ENCODE data around the gene LGALS13. TPM values are rescaled to one million over a fixed set of nuclear protein-coding genes. Genes with fewer than 3 reads are reported as not detected.
A peak's percentile ranks its signal among the peaks of the same experiment; 100 is the strongest.

The LGALS13 gene
- total and polyA plus RNA-seq, 2 donors (not counting 1 experiment from before 2014, with no cell fraction given): not detected

DNA sequence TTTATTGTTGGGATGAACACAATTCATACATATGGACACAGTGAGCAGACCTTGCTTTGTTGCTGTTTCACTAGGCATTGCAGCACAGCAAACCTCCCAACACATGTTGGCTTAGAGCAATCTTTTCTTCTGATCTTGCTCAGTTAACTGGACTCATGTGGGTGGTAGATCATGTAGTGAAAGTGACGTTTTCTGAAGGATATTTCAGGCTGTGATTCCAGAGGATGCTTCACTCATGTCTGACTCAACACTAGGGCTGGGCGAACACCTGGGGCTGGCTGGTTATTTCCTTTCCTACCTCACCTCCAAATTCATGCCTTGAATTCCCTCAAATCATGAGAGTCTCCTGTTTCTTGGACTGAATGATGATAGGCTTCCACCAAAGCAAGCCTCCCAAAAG is 14.3 kb upstream of the LGALS13 start:
- Histone ChIP-seq H3K36me3 (ENCODE audit: control insufficient read depth, insufficient read depth, low read length) (no peaks in the 10 kb centered on the region), H2AFZ (ENCODE audit: low read length) (no peak overlapping the region), H3K9me3 (ENCODE audit: control insufficient read depth, insufficient read depth, low read depth, low read length) (no peaks in the 10 kb centered on the region), H3K27ac (ENCODE audit: insufficient read depth, low read length) (no peak overlapping the region), H3K9ac (ENCODE audit: insufficient read depth, low read length) (no peak overlapping the region), H3K4me3 (replicated peaks in 1 of 4; ENCODE audit: control extremely low read depth in 1 of 4, insufficient read depth in 1 of 4, low read depth in 3 of 4, low read length in 4 of 4) (no peak overlapping the region), H3K27me3 (ENCODE audit: control insufficient read depth, insufficient read depth, low read length) (no peaks in the 10 kb centered on the region), H3K79me2 (ENCODE audit: control insufficient read depth, insufficient read depth, low read length) (no peaks in the 10 kb centered on the region), H4K20me1 (ENCODE audit: control insufficient read depth, extremely low read depth, insufficient read depth, low read length) (no peaks in the 10 kb centered on the region), H3K4me2 (ENCODE audit: extremely low read depth, insufficient read depth, low read length) (no peak overlapping the region), H3K4me1 (ENCODE audit: control insufficient read depth, extremely low read depth, insufficient read depth, low read length) (no peaks in the 10 kb centered on the region)
- TF ChIP-seq, protein P1, sequence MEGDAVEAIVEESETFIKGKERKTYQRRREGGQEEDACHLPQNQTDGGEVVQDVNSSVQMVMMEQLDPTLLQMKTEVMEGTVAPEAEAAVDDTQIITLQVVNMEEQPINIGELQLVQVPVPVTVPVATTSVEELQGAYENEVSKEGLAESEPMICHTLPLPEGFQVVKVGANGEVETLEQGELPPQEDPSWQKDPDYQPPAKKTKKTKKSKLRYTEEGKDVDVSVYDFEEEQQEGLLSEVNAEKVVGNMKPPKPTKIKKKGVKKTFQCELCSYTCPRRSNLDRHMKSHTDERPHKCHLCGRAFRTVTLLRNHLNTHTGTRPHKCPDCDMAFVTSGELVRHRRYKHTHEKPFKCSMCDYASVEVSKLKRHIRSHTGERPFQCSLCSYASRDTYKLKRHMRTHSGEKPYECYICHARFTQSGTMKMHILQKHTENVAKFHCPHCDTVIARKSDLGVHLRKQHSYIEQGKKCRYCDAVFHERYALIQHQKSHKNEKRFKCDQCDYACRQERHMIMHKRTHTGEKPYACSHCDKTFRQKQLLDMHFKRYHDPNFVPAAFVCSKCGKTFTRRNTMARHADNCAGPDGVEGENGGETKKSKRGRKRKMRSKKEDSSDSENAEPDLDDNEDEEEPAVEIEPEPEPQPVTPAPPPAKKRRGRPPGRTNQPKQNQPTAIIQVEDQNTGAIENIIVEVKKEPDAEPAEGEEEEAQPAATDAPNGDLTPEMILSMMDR (conservative IDR thresholded peaks at IDR 0.05 in 1 of 2, IDR thresholded peaks at IDR 0.05 in 1 of 2; ENCODE audit: low read depth in 1 of 2, low read length in 2 of 2): no peak
- no peak for DNase-seq (ENCODE audit: low read depth in 2 of 2)

- Histone ChIP-seq H3K36me3 (ENCODE audit: control insufficient read depth, insufficient read depth, low read length) (no peaks in the 10 kb centered on the region), H4K20me1 (ENCODE audit: control insufficient read depth, extremely low read depth, insufficient read depth, low read length) (no peaks in the 10 kb centered on the region), H3K79me2 (ENCODE audit: control insufficient read depth, insufficient read depth, low read length) (no peaks in the 10 kb centered on the region), H3K9me3 (ENCODE audit: control insufficient read depth, insufficient read depth, low read depth, low read length) (no peaks in the 10 kb centered on the region), H3K4me3 (replicated peaks in 1 of 4; ENCODE audit: control extremely low read depth in 1 of 4, insufficient read depth in 1 of 4, low read depth in 3 of 4, low read length in 4 of 4) (no peak overlapping the region), H3K9ac (ENCODE audit: insufficient read depth, low read length) (no peak overlapping the region), H3K27ac (ENCODE audit: insufficient read depth, low read length) (no peak overlapping the region), H3K4me2 (ENCODE audit: extremely low read depth, insufficient read depth, low read length) (no peak overlapping the region), H3K27me3 (ENCODE audit: control insufficient read depth, insufficient read depth, low read length) (no peaks in the 10 kb centered on the region), H2AFZ (ENCODE audit: low read length) (no peak overlapping the region), H3K4me1 (ENCODE audit: control insufficient read depth, extremely low read depth, insufficient read depth, low read length) (no peaks in the 10 kb centered on the region)
- TF ChIP-seq EZH2 (IDR thresholded peaks at IDR 0.05; ENCODE audit: low read length, missing control alignments): no peak
- TF ChIP-seq, protein P1 (conservative IDR thresholded peaks at IDR 0.05 in 1 of 2, IDR thresholded peaks at IDR 0.05 in 1 of 2; ENCODE audit: low read depth in 1 of 2, low read length in 2 of 2): no peak
- DNase-seq (ENCODE audit: low read depth in 2 of 2): peak in 1 of 2 donors; percentile 2
These were observed 12.1 kb upstream of the LGALS13 start for GRCh38 chr19:39590265-39590664.

- H3K27ac ChIP-seq (ENCODE audit: insufficient read depth, low read length): no peak overlapping the region
- no peaks in the 10 kb centered on the region for H3K79me2 ChIP-seq (ENCODE audit: control insufficient read depth, insufficient read depth, low read length)
- no peak for TF ChIP-seq EZH2 (IDR thresholded peaks at IDR 0.05; ENCODE audit: low read length, missing control alignments)
- TF ChIP-seq, protein P1 (conservative IDR thresholded peaks at IDR 0.05 in 1 of 2, IDR thresholded peaks at IDR 0.05 in 1 of 2; ENCODE audit: low read depth in 1 of 2, low read length in 2 of 2): no peak
- no peaks in the 10 kb centered on the region for H3K9me3 ChIP-seq (ENCODE audit: control insufficient read depth, insufficient read depth, low read depth, low read length)
- no peaks in the 10 kb centered on the region for H4K20me1 ChIP-seq (ENCODE audit: control insufficient read depth, extremely low read depth, insufficient read depth, low read length)
- H3K4me3 ChIP-seq (replicated peaks in 1 of 4; ENCODE audit: control extremely low read depth in 1 of 4, insufficient read depth in 1 of 4, low read depth in 3 of 4, low read length in 4 of 4): no peak overlapping the region
- DNase-seq (ENCODE audit: low read depth in 2 of 2): no peak
- H3K27me3 ChIP-seq (ENCODE audit: control insufficient read depth, insufficient read depth, low read length): no peaks in the 10 kb centered on the region
- no peak overlapping the region for H3K4me2 ChIP-seq (ENCODE audit: extremely low read depth, insufficient read depth, low read length)
- H3K36me3 ChIP-seq (ENCODE audit: control insufficient read depth, insufficient read depth, low read length): no peaks in the 10 kb centered on the region
- H2AFZ ChIP-seq (ENCODE audit: low read length): no peak overlapping the region
- no peaks in the 10 kb centered on the region for H3K4me1 ChIP-seq (ENCODE audit: control insufficient read depth, extremely low read depth, insufficient read depth, low read length)
- H3K9ac ChIP-seq (ENCODE audit: insufficient read depth, low read length): no peak overlapping the region
These were observed 9.9 kb upstream of the LGALS13 start for GRCh38 chr19:39592381-39592780.
